Thoracic aorta (tissue), 2 donors: ENCODE results near the gene DHX35. TPM values are rescaled to one million over a fixed set of nuclear protein-coding genes. Genes with fewer than 3 reads are reported as not detected.

Source experiments
- ATAC-seq: fragments of 150-250 bp; one replicate; pipeline ENCODE4 v1.8.0; 2017; ENCODE audit warnings: low read depth; ENCODE audit not compliant: insufficient number of reproducible peaks, low FRiP score
- DNase-seq: peaks from one replicate; pipeline ENCODE4 v3.0.0-alpha.2; 2020; ENCODE audit warnings: low spot score
- H3K27ac ChIP-seq, 2 donors: fragments of 200-600 bp; sonication (generic); 1 replicate in 1 of 2; 2 replicates in 1 of 2; pipeline ENCODE4 v1.5.1; 2016; ENCODE audit warnings: mild to moderate bottlenecking in 2 of 2, moderate library complexity in 2 of 2
- H3K27me3 ChIP-seq: fragments of 200-600 bp; sonication (generic); replicated peaks from 2 replicates; pipeline ENCODE4 v1.6.0; 2016; ENCODE audit warnings: mild to moderate bottlenecking; ENCODE audit not compliant: insufficient read depth
- H3K36me3 ChIP-seq: fragments of 200-600 bp; sonication (generic); one replicate; pipeline ENCODE4 v1.5.1; 2016
- H3K4me1 ChIP-seq, 2 donors: fragments of 200-600 bp; sonication (generic); 1 replicate in 1 of 2; 2 replicates in 1 of 2; pipeline versions ENCODE4 v1.5.1 to v1.6.0; 2016; ENCODE audit warnings: low read depth in 2 of 2, mild to moderate bottlenecking in 1 of 2; ENCODE audit not compliant: control insufficient read depth in 1 of 2
- H3K4me3 ChIP-seq: fragments of 200-600 bp; sonication (generic); 2 replicates; pipeline ENCODE4 v1.5.1; 2016; ENCODE audit warnings: mild to moderate bottlenecking
- H3K9me3 ChIP-seq: fragments of 200-600 bp; sonication (generic); 2 replicates; pipeline ENCODE4 v1.5.1; 2016
- total RNA-seq, 2 donors: library from RNA; depleted of rRNA; stranded (reverse); fragments of >200 nt; gene quantifications; one replicate each; pipeline versions ENCODE4 v1.1.0 to v1.2.3, GENCODE V29; 2016
- TF ChIP-seq, protein P1 (sequence below): fragments of 200-600 bp; sonication (generic); IDR thresholded peaks from one replicate; pipeline ENCODE4 v1.5.1; 2019; ENCODE audit warnings: antibody characterized with exemption

The DHX35 gene
- total RNA-seq, 2 donors from 2014 or later: 17.9 to 23.8 TPM

DNA sequence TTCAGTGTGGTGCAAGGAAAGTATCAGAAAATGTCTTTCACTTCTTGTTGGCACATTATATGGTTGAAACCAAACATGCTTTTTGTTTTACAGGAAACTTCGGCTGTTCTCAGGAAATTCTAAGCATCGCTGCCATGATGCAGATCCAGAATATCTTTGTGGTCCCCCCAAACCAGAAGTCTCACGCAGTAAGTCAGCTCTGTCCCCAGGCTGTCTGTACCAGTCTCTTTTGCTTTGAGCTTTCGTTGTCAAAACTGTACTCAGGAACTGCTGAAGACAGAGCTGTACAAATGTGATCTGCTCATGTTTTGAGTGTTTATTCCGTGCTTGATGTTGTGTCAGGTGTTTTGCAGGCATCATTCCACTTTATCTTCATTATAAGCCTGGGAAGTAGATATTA is 59.6 kb downstream of the DHX35 start:
- no peaks in the 10 kb centered on the region for H3K27me3 ChIP-seq
- ATAC-seq (no peak), DNase-seq (no peak)
- H3K36me3 ChIP-seq: peaks cover 37% of the 10 kb centered on the region
- TF ChIP-seq, protein P1, sequence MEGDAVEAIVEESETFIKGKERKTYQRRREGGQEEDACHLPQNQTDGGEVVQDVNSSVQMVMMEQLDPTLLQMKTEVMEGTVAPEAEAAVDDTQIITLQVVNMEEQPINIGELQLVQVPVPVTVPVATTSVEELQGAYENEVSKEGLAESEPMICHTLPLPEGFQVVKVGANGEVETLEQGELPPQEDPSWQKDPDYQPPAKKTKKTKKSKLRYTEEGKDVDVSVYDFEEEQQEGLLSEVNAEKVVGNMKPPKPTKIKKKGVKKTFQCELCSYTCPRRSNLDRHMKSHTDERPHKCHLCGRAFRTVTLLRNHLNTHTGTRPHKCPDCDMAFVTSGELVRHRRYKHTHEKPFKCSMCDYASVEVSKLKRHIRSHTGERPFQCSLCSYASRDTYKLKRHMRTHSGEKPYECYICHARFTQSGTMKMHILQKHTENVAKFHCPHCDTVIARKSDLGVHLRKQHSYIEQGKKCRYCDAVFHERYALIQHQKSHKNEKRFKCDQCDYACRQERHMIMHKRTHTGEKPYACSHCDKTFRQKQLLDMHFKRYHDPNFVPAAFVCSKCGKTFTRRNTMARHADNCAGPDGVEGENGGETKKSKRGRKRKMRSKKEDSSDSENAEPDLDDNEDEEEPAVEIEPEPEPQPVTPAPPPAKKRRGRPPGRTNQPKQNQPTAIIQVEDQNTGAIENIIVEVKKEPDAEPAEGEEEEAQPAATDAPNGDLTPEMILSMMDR: no peak
- no peak overlapping the region for H3K4me3 ChIP-seq
- H3K27ac ChIP-seq: no peak overlapping the region
- no peaks in the 10 kb centered on the region for H3K4me1 ChIP-seq
- H3K9me3 ChIP-seq: no peaks in the 10 kb centered on the region

DNA sequence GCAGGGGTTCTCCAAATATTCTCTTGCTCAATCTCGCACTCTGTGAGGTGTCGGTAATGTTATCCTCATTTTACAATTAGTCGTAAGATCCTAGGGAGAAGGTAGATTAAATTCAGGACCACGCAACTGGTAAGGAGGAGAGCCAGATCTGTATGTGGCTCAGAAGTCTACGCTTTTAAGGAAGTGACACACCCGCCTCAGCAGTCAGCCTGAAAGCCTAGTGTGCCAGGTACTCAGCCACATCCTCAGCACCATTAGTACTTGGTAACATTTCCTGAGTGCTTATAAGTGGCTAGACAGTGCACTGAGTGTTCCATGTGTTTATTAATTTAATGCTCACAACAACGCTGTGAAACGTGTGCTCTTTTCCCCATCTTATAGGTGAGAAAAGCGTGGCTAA is 63.7 kb downstream of the DHX35 start:
- TF ChIP-seq, protein P1: no peak
- peaks cover 43% of the 10 kb centered on the region for H3K36me3 ChIP-seq
- no peak overlapping the region for H3K4me3 ChIP-seq
- no peaks in the 10 kb centered on the region for H3K9me3 ChIP-seq
- H3K27ac ChIP-seq: no peak overlapping the region
- H3K4me1 ChIP-seq: no peaks in the 10 kb centered on the region
- ATAC-seq: no peak
- no peak for DNase-seq
- H3K27me3 ChIP-seq: no peaks in the 10 kb centered on the region

DNA sequence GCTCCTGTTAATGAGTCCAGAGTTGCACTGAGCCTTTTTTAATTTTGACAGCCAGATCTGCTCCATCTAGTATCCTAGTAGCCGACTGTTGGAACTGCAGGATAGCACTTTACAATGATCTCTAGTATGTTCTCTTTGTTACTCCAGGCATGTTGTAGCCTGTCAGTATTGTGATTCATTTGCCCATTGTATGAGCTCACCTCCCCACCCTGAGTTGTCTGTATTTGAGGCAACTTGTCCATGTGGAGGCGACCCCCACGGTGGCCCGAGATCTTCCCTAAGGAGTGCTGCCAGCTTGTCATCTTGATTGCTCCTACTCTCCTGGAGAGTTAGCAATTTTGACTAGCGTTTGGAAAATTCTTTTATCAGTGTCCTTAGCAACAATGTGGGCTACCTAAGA is 67.2 kb downstream of the DHX35 start:
- ATAC-seq (no peak), DNase-seq (no peak)
- TF ChIP-seq, protein P1: no peak
- H3K4me3 ChIP-seq: no peak overlapping the region
- no peaks in the 10 kb centered on the region for H3K27me3 ChIP-seq
- H3K4me1 ChIP-seq: no peaks in the 10 kb centered on the region
- no peaks in the 10 kb centered on the region for H3K9me3 ChIP-seq
- peaks cover 37% of the 10 kb centered on the region for H3K36me3 ChIP-seq
- H3K27ac ChIP-seq: no peak overlapping the region

DNA sequence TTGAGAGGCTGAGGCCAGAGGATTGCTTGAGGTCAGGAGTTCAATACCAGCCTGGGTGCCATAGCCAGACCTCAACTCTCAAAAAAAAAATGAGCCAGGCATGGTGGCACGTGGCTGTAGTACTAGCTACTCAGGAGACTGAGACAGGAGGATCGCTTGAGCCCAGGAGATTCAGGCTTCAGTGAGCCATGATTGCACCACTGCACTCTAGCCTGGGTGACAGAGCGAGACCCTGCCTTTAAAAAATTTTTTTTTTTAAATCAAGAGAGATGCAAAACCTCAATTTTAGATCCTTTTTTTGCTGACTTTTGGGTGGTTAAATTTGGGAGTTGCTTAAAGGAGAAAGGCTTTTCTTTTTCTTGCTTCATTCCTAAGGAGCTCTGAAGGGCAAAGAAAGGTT is 70.9 kb downstream of the DHX35 start:
- TF ChIP-seq, protein P1: no peak
- Histone ChIP-seq H3K4me3 (no peak overlapping the region), H3K4me1 (no peaks in the 10 kb centered on the region), H3K36me3 (peaks cover 37% of the 10 kb centered on the region), H3K27ac (no peak overlapping the region), H3K9me3 (no peaks in the 10 kb centered on the region), H3K27me3 (no peaks in the 10 kb centered on the region)
- no peak for DNase-seq
- no peak for ATAC-seq

DNA sequence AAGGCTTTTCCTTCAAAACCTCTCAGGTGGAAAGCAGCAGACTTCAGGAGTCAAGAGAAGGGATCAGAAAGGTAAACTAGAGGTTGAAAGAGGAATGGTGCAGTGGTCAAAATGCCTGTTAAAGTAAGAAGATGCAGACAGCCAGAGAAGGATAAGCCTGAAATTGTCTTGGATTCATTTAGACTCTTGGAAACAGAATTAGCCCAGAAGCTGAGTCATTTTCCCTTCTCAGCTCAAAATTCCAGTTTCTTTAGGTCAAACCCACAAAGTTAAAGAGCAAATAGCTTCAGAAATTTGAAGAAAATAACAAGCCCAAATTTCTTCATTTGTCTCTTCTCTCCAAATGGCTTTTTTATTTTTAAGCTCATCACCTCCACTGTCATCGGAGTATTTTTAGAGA is 73.9 kb downstream of the DHX35 start:
- Histone ChIP-seq H3K4me3 (no peak overlapping the region), H3K27me3 (no peaks in the 10 kb centered on the region), H3K9me3 (no peaks in the 10 kb centered on the region), H3K27ac (peak overlapping the region in 1 of 2 donors; percentile 48), H3K4me1 (no peaks in the 10 kb centered on the region), H3K36me3 (peaks cover 43% of the 10 kb centered on the region)
- TF ChIP-seq, protein P1: no peak
- DNase-seq: no peak
- ATAC-seq: no peak
